Activated CD8-positive, alpha-beta memory T cell treated with anti-CD3 and anti-CD28 coated beads, Interleukin-2, amount 50 U/mL, for 24 hours (primary cell): ENCODE data around the gene SYDE1.
"Not testable (repeated sequence)": the region's sequence is repeated elsewhere in the genome, so short reads cannot be mapped to it uniquely, and the experiment has no call there.

ENCODE experiments used
- DNase-seq: peaks from one replicate; pipeline ENCODE4 v3.0.0-alpha.2; 2020; ENCODE audit errors: extremely low read depth

SYDE1 gene

GRCh38 chr19:15107061-15108010 is at the start of gene SYDE1:
TSS of gene SYDE1 (plus strand) at chr19:15107401. CDS start at chr19:15107434, 33 bp downstream.
- no peak for DNase-seq

DNA sequence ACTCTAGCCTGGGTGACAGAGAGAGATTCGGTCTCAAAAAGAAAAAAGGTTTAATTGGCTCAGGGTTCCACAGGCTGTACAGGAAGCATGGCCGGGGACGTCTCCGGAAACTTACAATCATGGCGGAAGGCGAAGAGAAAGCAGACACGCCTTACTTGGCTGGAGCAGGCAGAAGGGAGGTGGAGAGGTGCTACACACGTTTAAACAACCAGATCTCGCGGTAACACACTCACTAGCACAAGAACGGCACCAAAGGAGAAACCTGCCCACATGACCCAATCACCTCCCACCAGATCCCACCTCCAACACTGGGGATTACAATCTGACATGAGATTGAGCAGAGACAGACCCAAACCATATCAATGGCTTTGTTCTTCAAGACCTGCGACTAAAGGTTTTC is 45.2 kb upstream of the SYDE1 start:
- no peak for DNase-seq

- DNase-seq: not testable (repeated sequence)
Observed at GRCh38 chr19:15070386-15070785, 36.8 kb upstream of the SYDE1 start.

GRCh38 chr19:15072930-15073647 is 34.1 kb upstream of the SYDE1 start:
- DNase-seq: no peak

DNA sequence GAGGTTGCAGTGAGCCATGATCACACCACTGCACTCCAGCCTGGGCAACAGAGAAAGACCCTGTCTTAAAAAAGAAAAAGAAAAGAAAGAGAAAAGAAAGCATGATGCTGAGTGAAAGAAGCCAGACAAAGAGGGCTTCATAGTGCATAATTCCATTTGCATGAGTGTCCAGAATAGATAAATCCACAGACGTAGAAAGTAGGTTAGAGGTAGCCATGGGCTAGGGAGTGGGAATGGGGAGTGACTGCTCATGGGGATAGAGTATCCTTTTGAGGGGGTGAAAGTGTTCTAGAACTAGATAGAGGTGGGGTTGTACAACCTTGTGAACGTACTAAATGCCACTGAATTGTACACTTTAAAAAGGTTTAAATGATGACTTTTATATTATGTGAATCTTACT is 32.8 kb upstream of the SYDE1 start:
- DNase-seq: no peak

DNA sequence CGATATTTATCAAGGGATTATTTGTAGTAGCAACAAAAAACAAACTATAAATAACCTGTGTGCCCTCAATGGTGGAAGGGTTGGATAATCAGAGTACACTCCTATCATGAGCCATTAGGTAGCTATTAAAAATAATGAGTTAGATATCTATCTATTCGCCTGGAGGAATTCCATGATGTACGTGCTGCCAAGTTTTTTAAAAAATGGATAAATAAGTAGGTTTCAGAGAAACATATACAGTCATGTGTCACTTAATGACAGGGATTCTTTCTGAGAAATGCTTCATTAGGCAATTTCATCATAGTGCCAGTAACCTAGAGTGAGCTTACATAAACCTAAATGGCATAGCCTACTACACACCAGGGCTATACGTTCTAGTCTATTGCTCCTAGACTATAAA is 31.4 kb upstream of the SYDE1 start:
- DNase-seq: no peak

DNA sequence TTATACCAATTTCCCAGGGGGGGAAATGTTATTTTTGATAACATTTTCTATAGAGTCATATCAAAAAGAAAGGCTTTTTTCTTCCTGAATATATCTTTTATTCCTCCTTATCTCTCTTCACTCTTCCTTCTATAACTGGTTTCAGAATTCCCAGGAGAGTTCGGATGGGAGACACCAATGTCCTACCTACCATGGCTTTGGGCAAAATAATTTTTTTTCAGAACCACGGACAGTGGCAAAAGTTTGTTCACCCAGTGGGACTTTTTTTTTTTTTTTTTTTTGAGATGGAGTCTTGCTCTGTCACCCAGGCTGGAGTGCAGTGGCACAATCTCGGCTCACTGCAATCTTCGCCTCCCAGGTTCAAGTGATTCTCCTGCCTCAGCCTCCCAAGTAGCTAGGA is 27.2 kb upstream of the SYDE1 start:
- DNase-seq: not testable (repeated sequence)

DNA sequence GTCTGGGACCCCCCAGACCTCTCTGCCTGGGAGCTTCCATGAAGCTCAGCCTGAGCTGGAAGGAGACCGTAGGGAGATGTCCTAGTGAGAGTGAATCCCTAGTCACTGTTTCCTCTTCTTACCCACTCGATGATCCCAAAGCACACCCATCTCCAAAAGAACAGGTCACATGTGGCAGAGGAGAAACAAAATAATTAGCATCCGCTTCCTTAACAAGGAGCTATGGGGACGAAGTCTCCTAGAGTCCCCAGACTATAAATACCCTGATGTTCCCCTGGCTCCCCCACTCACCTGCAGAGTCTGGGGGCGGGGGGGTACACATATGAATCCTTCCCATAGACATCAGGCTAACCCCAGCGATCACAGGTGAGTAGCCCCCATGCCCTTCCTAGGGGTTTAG is 25.3 kb upstream of the SYDE1 start, which contains the start of gene OR1I1:
Gene OR1I1 (plus strand): TSS at position 301 of the 400 bp plus-strand sequence. CDS start 4,855 bp downstream, outside the sequence.
- DNase-seq: no peak

GRCh38 chr19:15087182-15087581 is 20.0 kb upstream of the SYDE1 start:
- DNase-seq: no peak

GRCh38 chr19:15091918-15092753 is 15.1 kb upstream of the SYDE1 start:
- DNase-seq: no peak

- no peak for DNase-seq
Observed at GRCh38 chr19:15093001-15093400, 14.2 kb upstream of the SYDE1 start.

GRCh38 chr19:15096223-15096622 is 11.0 kb upstream of the SYDE1 start:
- no peak for DNase-seq

- not testable (repeated sequence) for DNase-seq
Observed at GRCh38 chr19:15097980-15098379, 9.2 kb upstream of the SYDE1 start.

DNA sequence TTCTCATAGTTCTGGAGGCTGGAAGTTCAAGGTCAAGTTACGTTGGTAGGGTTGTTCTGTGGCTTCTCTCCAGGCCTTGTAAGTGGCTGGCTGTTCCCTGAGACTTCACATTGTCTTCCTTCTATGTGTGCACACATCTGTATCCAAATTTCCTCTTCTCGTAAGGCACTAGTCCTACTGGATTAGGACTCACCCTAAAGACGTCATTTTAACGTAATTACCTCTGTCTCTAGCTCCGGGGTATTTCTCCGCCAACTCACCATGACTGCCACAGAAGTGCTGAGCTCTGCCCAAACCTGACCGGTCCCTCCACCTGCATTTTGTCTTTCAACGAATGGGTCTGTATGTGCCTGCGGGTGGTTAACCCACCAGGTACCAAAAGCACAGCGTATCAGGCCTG is 8.7 kb upstream of the SYDE1 start:
- no peak for DNase-seq

DNA sequence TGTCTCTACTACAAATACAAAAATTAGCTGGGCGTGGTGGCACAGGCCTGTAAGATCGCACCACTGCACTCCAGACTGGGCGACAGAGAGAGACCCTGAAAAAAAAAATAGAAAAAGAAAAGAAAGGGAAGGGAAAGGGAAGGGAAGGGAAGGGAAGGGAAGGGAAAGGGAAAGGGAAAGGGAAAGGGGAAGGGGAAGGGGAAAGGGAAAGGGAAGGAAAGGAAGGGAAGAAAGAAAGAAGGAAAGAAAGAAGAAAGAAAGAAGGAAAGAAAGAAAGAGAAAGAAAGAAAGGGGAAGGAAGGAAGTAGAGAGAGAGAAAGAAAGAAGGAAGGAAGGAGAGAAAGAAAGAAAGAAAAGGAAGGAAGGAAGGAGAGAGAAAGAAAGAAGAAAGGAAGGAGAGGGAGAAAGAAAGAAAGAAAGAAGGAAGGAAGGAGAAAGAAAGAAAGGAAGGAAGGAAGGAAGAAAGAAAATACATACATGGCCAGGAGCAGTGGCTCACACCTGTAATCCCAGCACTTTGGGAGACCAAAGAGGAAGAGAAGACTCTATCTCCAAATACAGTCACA is 8.1 kb upstream of the SYDE1 start:
- DNase-seq: no peak

DNA sequence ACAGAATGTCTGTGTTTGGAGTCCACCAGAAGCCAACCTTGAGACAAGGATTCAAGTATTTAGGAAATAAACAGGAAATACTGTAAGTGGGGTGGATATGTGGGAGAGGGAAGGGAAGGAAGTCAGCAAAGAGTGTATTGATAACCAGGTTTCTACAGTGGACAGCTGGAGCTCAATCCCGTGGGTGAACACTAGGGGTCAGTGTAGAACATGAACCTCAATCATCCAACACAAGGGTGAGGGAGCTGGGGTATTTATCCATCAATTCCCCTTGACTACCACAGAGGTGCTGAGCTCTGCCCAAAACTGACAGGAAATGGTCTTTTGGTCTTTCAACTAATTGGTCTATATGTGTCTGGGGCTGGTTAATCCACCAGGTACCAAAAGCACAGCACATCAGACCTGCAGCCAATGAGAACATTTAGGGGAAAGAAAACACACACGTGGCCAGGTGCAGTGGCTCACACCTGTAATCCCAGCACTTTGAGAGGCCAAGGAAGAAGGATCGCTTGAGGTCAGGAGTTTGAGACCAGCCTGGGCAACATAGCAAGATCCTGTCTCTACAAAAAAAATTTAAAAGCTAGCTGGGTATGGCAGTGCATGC is 5.6 kb upstream of the SYDE1 start:
- no peak for DNase-seq

- DNase-seq: no peak
Observed at GRCh38 chr19:15104003-15104402, 3.2 kb upstream of the SYDE1 start.

GRCh38 chr19:15104411-15104810 is 2.8 kb upstream of the SYDE1 start:
- no peak for DNase-seq

DNA sequence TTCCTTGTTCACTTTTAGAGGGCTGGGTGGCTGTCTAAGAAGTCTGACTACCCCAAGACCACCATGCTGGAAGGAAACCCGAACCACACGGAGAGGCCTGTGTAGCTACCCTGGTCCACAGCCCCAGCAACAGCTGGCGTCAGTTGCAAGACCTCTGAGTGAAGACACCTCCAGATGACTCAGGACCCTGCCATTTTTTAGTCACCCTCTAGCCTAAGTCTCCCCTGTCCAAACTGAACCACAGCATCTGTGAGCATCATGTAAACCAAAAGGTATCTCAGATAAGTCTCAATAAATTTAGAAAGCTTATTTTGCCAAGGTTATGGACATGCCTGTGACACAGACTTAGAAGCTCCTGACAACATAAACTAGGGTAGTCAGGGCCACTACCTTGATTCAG is 2.2 kb upstream of the SYDE1 start:
- DNase-seq: no peak

DNA sequence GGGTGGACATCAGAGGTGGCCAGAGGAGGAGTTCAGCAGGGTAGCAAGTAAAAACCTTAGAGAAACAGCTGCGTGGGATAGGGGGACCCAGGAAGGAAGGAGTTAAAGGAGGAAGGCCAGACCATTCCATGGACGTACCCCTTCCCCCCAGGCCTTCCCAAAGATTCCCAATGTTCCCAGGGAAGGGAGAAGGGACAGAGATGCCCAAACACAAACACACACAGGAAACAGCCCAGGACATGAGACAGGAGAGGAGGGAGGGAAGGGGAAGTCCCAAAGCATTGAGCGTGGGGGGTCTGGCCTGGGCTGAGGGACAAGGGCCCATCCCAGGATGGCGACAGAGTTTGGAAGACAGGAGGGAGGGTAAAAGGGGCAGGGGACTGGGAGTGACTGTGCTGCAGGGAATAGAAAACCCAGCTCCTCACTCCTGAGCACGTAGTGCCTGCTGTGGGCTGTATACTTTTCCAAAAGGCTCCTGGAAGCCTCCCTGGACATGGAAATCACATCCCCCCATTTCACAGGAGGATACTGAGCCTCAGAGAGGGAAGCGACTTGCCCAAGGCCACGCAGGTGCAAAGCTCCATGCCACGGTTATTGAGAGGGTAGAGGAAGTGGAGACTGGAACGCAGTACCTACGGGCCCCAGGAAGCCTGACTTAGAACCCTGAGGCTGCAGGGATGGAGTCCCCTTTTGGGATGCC is 1.1 kb downstream of the SYDE1 start:
- DNase-seq: no peak
